DMS153 (cell line): ENCODE measurements around the gene PPM1J.
A peak's percentile ranks its signal among the peaks of the same experiment; 100 is the strongest.

Experiments used
- DNase-seq: peaks from one replicate; lab custom pipeline; 2025; lab: John Stamatoyannopoulos, UW

The PPM1J gene

DNA sequence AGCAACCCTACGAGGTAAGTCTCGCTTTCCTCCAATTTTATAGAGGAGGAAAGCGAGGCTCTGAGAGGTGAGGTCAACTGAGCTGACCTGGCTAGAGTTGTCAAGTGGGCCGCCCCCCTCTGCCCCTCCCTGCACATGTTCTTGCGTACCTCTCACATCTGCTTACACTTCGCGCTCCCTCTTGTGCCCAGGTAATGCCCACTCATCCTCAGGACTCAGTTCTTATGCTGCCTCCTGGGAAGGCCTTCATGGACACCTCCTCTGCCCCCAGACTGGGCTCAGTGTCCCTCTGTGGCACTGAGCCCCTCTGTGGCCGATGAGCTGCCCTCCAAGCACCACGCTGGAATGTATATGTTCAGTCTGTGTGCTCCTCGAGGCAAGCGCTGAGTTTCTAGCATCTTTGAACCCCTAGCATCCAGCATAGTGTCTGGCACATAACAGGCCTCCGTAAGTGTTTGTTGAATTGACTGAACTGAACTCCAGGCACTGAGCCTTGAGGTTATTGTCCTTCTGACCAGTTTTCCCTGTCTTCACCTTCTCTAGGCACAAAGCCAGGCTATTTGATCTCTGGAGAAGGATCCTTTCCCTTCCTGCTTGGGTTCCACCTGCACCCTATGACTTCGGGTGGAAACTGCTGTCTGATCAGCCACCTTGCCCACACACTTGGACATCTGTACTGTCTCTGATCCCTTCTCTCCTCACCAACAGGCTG is 27.2 kb downstream of the PPM1J start:
- no peak for DNase-seq

DNA sequence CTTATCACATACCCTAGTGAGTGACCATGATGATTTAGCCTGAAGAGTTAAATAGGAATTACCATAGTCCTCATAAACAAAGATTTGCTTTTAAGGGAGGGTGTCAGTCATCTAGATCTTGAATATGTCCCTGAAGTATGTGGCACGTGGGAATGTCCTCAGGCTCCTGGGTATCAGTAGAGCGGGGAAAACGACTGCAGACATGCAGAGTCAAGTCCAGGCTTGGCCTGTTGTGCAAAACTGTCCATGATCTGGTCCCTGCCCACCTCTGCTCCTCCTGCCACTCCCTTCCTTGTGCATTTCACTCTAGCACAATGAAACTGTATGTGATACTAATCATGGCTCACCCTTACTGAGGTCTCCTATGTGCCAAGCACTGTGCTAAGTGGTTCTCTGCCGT is 27.8 kb downstream of the PPM1J start:
- DNase-seq: no peak

- DNase-seq: no peak
Measured at GRCh38 chr1:112686835-112687234, 28.3 kb downstream of the PPM1J start.

DNA sequence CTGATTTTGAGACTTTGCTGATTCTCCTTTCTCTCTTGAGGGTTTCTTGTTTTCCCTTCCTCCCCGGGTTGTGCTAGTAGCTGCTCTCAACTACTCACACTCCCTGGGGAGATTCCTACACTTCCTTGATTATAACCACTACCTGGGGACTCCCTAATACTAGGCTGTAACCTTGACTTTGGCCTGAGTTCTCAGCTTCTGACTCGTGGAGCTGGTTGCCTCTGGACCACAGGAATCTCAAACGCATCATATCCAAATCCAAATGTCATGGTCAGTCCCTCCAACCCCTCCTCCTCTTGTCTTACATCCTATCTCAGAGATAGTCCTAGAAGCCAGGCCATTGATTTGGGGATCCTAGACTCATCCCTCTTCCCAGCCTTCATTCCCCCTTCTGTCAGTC is 28.7 kb downstream of the PPM1J start:
- DNase-seq: no peak

DNA sequence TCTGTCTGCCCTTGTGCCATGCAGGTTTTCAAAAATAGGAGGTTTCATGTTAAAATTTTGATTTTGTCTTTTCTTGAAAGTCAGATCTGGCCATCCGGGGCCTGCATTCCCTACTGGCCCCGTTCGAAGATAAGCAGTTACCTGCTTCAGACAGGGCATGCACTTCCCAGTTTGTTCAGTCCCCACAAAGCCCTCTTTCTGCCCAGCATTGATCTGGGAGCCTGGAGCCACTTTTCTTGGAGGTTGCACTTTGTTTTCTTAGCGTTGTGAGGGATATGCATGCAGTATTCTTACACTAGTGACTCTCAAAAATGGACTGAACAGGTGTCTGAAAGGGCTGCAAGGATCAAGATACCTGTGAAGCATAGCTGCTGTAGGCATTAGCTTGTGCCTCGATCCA is 29.2 kb downstream of the PPM1J start:
- DNase-seq: no peak

- no peak for DNase-seq
Measured at GRCh38 chr1:112678605-112679004, 36.5 kb downstream of the PPM1J start.

GRCh38 chr1:112677501-112677900 is 37.6 kb downstream of the PPM1J start:
- no peak for DNase-seq

- DNase-seq: no peak
Measured at GRCh38 chr1:112676543-112676942, 38.6 kb downstream of the PPM1J start.

DNA sequence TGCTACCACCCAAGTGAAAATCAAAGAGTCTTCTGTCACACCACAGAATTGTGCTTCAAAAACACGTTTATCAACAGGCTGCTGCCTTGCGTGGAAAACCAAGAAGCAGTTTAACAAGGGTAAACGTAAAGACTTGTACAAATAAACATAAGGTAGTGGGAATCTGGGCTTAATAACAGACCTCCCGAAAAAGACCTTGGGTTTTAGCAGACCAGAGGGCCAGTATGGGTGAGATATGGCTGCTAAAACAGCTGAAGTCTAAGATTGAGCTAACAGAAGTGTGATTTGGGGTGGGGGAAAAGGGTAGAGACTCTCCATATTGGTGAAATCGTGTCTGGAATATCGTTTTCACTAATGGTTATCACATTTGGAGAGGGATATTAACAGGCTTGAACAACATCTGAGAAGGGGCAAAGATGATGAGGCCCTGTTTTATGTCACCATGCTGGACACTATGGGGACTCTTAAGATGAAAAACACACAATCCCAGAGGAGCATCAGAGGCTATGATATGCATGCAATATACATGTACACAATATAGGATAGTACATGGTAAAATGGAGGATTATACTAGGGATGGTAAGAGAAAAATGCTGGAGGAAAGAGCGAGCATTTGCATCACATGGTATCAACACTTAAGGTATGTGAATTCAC is 39.3 kb downstream of the PPM1J start:
- DNase-seq: no peak

DNA sequence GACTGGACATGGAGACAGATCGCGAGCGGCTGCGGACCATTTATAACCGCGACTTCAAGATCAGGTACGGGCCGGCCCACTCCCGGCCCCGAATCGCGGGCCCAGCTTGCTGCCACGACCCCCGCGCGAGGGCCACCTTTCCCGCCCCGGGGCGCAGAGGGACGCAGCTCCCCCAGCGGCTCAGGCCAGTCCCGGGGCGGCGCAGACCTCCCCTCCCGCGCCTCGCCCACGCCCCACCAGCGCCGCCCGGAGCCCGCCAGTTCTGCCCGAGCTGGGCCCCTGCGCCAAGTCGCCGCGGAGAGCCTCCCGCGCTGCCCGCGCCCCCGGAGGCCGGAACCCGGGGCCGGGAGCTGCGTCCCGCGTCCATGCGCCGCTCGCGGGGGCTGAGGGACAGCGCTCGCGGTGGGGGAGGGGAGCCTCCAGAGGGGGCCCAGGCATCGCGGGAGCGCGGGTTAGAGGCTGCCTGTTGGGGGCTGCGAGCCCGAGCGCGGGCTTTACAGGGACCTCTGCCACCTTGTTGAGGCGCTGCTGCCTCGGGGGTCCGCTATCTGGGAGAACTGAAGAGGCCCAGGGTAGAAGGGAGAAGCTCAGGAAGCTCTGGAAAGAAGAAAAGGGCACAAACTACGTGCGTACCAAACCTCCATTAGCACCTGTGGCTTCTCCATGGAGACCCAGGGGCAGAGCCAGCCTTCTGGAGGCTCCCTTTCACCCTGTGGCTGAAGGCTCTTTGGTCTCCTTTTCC is 40.0 kb downstream of the PPM1J start:
- no peak for DNase-seq

DNA sequence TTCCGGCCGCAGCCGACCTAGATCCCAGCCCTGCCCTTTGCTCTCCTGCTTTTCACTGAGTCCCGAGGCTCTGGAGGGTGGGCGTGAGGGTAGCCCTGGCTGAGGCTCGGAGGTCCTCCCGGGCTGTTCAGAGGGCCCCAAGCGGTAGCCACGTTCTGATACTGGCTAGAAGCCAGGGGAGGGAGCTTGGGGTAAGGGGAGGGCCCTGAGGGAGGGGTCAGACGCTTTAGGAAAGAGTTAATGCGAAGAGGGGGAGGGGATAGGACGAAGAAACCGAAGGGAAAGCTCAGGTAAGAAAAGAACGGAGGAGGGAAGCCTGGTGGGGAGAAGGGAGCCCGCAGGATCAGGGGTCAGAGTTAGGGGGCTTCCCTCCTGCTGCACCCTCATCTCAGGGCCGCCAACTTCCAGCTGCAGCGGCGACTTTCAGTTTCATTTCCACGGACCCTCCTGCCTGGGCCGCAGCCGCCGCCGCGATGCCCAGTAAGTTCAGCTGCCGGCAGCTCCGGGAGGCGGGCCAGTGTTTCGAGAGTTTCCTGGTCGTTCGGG is 40.6 kb downstream of the PPM1J start, which contains the start of gene MOV10:
TSS of gene MOV10 (plus strand) at position 220 of the 546 bp plus-strand sequence. CDS start at position 474, 254 bp downstream.
- peak; percentile 38 for DNase-seq

DNA sequence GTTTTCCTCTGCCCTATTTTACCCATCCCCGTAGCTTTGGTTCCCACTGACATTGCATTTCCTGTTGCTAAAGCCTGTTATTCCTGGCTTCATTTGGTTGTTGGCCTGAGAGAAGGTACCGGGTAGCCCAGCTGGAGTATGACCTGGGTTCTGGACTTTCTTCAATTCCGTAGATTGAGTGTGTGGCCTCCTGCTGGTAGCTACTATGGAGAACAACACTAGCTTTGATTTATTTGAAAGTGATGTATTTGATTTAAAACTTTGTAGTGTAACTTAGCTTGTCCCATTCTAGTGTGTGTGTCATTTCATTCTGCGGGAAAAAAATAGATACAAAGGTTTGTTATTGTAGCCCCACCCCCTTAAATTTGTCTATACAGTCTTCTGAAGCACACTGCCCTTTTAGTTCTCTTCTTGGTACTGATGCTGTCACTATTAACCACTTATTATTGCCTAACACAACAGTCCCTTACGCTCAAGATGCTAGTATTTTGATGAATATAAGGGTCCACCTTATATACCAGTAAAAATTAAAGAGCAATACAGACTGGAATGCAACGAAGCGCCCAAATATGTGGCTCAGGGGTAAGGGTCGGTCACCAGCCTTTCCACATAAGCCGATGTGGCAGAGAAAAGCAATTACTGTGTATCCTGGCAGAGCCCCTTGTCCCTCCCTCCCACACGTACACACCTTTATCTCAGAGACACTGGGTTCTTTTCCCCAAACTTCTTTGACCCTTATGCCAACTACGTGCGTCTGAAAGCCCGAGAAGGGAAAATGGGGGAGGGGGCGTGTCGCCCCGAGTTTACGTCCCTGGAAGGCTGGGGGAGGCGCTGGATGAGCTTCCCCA is 41.3 kb downstream of the PPM1J start:
- peak; percentile 4 for DNase-seq

DNA sequence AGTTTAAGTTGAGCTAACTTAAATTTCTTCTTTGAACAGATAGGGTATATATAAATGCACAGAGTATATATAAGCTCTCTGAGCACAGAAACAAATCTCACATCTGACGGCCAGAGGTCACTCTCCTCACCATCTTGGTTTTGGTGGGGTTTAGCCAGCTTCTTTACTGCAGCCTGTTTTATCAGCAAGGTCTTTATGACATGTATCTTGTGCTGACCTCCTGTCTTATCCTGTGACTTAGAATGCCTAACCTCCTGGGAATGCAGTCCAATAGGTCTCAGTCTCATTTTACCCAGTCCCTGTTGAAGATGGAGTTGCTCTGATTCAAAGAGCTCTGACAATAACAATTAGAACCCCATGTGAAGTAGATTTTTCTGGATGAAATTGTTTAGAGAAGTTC is 42.3 kb downstream of the PPM1J start:
- no peak for DNase-seq

DNA sequence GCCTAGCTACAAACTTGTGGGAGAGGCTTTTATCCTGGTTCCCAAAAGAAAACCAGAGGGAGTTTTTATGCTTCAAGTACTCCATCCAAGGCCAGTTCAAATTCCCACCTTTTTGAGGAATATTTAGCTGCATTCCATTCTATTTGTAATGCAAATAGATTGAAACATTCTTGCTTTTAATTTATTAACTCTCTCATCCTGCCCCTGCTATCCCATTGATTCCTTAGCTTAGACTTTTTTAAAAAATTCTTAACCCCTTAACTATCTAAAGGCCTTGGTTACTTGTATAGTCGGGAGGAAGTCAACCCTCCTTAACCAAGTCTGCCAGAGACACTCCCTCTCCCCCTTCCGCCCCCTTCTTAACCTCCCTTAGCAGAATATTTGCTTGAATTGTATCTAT is 43.1 kb downstream of the PPM1J start:
- DNase-seq: no peak

DNA sequence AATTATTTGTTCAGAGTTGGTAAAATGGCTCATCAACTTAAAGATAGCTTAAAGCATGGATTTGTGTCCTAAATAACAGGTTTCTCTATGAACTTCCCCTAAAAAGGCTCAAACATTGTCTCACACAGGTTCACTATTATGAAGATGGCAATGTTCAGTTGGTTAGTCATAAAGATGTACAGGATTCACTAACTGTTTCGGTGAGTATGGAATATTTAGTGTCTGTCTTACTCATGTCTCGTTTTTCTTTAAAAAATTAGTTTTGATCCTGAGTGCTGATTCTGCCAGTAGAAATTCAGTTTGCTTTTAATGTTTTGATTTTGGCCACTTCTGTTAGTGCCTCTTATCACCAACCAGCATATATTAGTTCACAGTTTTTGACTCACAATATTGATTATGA is 48.2 kb downstream of the PPM1J start:
- DNase-seq: no peak

- DNase-seq: no peak
Measured at GRCh38 chr1:112665857-112666256, 49.3 kb downstream of the PPM1J start.
